Epithelial cell of proximal tubule (primary cell): ENCODE measurements around the gene EXPH5. TPM values are rescaled to one million over a fixed set of nuclear protein-coding genes. Genes with fewer than 3 reads are reported as not detected.

Experiments
- DNase-seq: peaks from one replicate; pipeline ENCODE4 v3.0.0-alpha.2; 2011; ENCODE audit warnings: low read depth
- H3K4me3 ChIP-seq: 2 replicates; pipeline ENCODE4 v1.5.1; 2011; ENCODE audit warnings: low read depth, mild to moderate bottlenecking, low read length
- CTCF ChIP-seq: conservative IDR thresholded peaks from 2 replicates; pipeline ENCODE4 v1.5.1; 2012; ENCODE audit warnings: low read depth, mild to moderate bottlenecking, low read length
- total RNA-seq: library from RNA; depleted of rRNA; stranded (reverse); fragments of >200 nt; gene quantifications from 2 replicates; pipeline ENCODE4 v1.2.3, GENCODE V29; 2015

The EXPH5 gene
- total RNA-seq, 1 donor from 2014 or later = 7.8 TPM

- TF ChIP-seq CTCF = no peak
- DNase-seq = no peak
- H3K4me3 ChIP-seq = no peak overlapping the region
These were observed 106.7 kb downstream of the EXPH5 start for GRCh38 chr11:108486828-108487227.

- DNase-seq = no peak
- no peak overlapping the region for H3K4me3 ChIP-seq
- no peak for TF ChIP-seq CTCF
These were observed 107.2 kb downstream of the EXPH5 start for GRCh38 chr11:108486331-108486730.

DNA sequence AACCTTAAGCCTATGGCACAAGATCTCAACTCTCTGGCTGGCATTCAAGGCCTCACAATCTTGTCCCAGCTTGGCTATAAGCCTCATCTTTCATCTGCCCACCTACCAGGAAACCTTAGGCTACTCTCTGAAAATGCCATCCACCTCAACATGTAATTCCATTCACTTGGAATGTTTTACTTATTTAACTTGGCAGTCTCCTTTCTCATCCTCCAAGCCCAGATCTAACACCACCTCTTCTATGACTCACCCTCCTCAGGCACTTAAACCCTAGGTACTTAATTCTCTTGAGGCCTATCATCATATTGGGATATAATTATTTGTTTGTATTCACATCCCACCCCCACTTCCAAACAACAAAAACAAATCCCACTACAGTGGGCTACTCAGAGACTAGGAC, 110.4 kb downstream of the EXPH5 start:
- H3K4me3 ChIP-seq = no peak overlapping the region
- no peak for TF ChIP-seq CTCF
- DNase-seq = no peak

GRCh38 chr11:108474664-108475463, 118.7 kb downstream of the EXPH5 start:
- H3K4me3 ChIP-seq = no peak overlapping the region
- no peak for TF ChIP-seq CTCF
- DNase-seq = no peak

DNA sequence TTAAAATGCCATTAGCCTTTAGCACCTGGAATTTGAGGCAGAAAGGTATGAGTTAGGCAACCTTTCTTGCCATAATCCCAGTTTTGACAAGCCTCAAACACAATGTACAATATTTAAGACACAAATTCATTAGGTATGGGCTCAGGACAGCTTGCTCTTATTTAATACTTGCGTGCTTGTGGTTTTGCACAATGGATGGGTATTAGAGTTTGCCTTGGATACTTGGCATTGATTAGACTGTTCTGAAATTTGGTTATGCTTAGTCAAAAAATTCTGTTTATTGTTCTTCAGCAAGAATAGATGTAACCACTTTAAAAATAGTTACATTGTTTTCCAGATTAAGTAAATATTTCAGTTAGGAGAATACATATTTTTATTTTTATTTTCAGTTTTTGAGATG, 120.9 kb downstream of the EXPH5 start:
- DNase-seq = no peak
- no peak for TF ChIP-seq CTCF
- no peak overlapping the region for H3K4me3 ChIP-seq

GRCh38 chr11:108468478-108468864, 125.1 kb downstream of the EXPH5 start:
- no peak overlapping the region for H3K4me3 ChIP-seq
- DNase-seq = no peak
- TF ChIP-seq CTCF = no peak

GRCh38 chr11:108467091-108467823, 126.3 kb downstream of the EXPH5 start, which contains the start of gene C11orf65:
Gene C11orf65, minus strand, starts transcription at chr11:108467529. Its CDS starts 5,970 bp downstream, at chr11:108461559.
- no peak for TF ChIP-seq CTCF
- DNase-seq = peak; percentile 78

More at GRCh38 chr11:108467091-108467823, 126.3 kb downstream of the EXPH5 start, which contains the start of gene C11orf65:
- H3K4me3 ChIP-seq = peak within 1 kb of the TSS; percentile 61
